GM12878 (cell line): Measurements from ENCODE around the gene SMIM31. TPM values are rescaled to one million over a fixed set of nuclear protein-coding genes. Genes with fewer than 3 reads are reported as not detected.

Source experiments
- ATAC-seq: fragments of 200-7000 bp; cut with Tn5 transposase; 3 replicates; pipeline ENCODE4 v1.9.1; 2020; ENCODE audit warnings: mild to moderate bottlenecking, moderate library complexity
- BruUV-seq: library from RNA; stranded (reverse); fragments of 400-500 nt; replicated peaks from 2 replicates; lab custom pipeline; 2021; lab: Mats Ljungman, UMichigan
- CTCF ChIA-PET: fragments of 300-600 bp; sonication (Branson Sonifier 250); formaldehyde crosslinking; extraction: SDS; loops from one replicate; lab custom pipeline; 2021; ENCODE audit warnings: inconsistent platforms; lab: Yijun Ruan, JAX
- POLR2A ChIA-PET: fragments of 350-600 bp; formaldehyde crosslinking; extraction: SDS; loops from one replicate; lab custom pipeline; 2021; ENCODE audit warnings: inconsistent platforms; lab: Charles Lee
- RAD21 ChIA-PET: fragments of 300-600 bp; sonication (Branson Sonifier 250); formaldehyde crosslinking; loops from one replicate; lab custom pipeline; 2023; ENCODE audit warnings: antibody characterized with exemption; ENCODE audit not compliant: unreplicated experiment; lab: Charles Lee
- SMC1A ChIA-PET: fragments of 300-600 bp; sonication (Branson Sonifier 250); formaldehyde crosslinking; loops from one replicate; lab custom pipeline; 2023; ENCODE audit not compliant: unreplicated experiment, uncharacterized antibody; lab: Charles Lee
- DNase-seq: peaks from one replicate; pipeline ENCODE4 v3.0.0-alpha.2; 2011; ENCODE audit warnings: low read depth, low spot score
- FAIRE-seq: peaks from 3 replicates; lab custom pipeline; 2011; peaks lifted over from hg19 to GRCh38; lab: Jason Lieb, UNC
- H2AFZ ChIP-seq: 2 replicates; pipeline ENCODE4 v1.6.0; 2011; ENCODE audit warnings: low read depth, low read length, control low read depth; ENCODE audit not compliant: control insufficient read depth
- H3K27ac ChIP-seq: 2 replicates; pipeline ENCODE4 v1.5.1; 2011; ENCODE audit warnings: control low read depth; ENCODE audit not compliant: control insufficient read depth, insufficient read depth
- H3K27me3 ChIP-seq, 2 experiments: replicated peaks in 1 of 2; 2 replicates each; pipeline versions ENCODE4 v1.6.0 to v1.6.1; 2011; ENCODE audit warnings: low read length in 1 of 2; ENCODE audit not compliant: control insufficient read depth in 2 of 2, insufficient read depth in 2 of 2
- H3K36me3 ChIP-seq, 2 experiments: 2 replicates each; pipeline ENCODE4 v1.5.1; 2011; ENCODE audit warnings: low read length in 1 of 2; ENCODE audit not compliant: control insufficient read depth in 2 of 2, insufficient read depth in 2 of 2
- H3K4me1 ChIP-seq: 2 replicates; pipeline ENCODE4 v1.6.1; 2011; ENCODE audit warnings: mild to moderate bottlenecking, low read length, moderate library complexity, mixed read lengths; ENCODE audit not compliant: control insufficient read depth, insufficient read depth
- H3K4me2 ChIP-seq: 2 replicates; pipeline ENCODE4 v1.6.0; 2011; ENCODE audit warnings: control low read depth; ENCODE audit not compliant: control insufficient read depth, insufficient read depth
- H3K4me3 ChIP-seq: fragments of 200-600 bp; sonication (generic); 2 replicates; pipeline ENCODE4 v1.5.1; 2016
- H3K79me2 ChIP-seq: 2 replicates; pipeline ENCODE4 v1.6.0; 2011; ENCODE audit warnings: low read length; ENCODE audit not compliant: control insufficient read depth, insufficient read depth
- H3K9ac ChIP-seq: 2 replicates; pipeline ENCODE4 v1.8.0; 2011; ENCODE audit warnings: low read length, control low read depth, mixed read lengths; ENCODE audit not compliant: control insufficient read depth, insufficient read depth
- H3K9me3 ChIP-seq: replicated peaks from 3 replicates; pipeline ENCODE4 v1.5.1; 2011; ENCODE audit warnings: mild to moderate bottlenecking, low read length; ENCODE audit not compliant: control insufficient read depth, insufficient read depth
- H4K20me1 ChIP-seq: 2 replicates; pipeline ENCODE4 v1.6.0; 2011; ENCODE audit not compliant: control insufficient read depth, insufficient read depth
- BCLAF1 ChIP-seq: fragments of 450-650 bp; IDR thresholded peaks from 2 replicates; pipeline ENCODE4 v1.6.1; 2017; ENCODE audit warnings: antibody characterized with exemption, mild to moderate bottlenecking, moderate library complexity
- ESRRA ChIP-seq: IDR thresholded peaks from 2 replicates; pipeline ENCODE4 v1.6.1; 2012; ENCODE audit warnings: mild to moderate bottlenecking, low read length, improper control_type of control experiment
- GABPA ChIP-seq: IDR thresholded peaks from 2 replicates; pipeline ENCODE4 v1.6.1; 2014; ENCODE audit warnings: antibody characterized with exemption, low read depth, mild to moderate bottlenecking, inconsistent platforms
- IRF5 ChIP-seq: fragments of 450-650 bp; IDR thresholded peaks from 2 replicates; pipeline ENCODE4 v1.6.1; 2017; ENCODE audit warnings: borderline replicate concordance
- KLF5 ChIP-seq: fragments of 450-650 bp; IDR thresholded peaks from 2 replicates; pipeline ENCODE4 v1.6.1; 2014; ENCODE audit warnings: mild to moderate bottlenecking; ENCODE audit not compliant: partially characterized antibody
- MYB ChIP-seq: fragments of 150-350 bp; IDR thresholded peaks from 2 replicates; pipeline ENCODE4 v1.6.1; 2014; ENCODE audit warnings: mild to moderate bottlenecking, low read depth, low read length, borderline replicate concordance
- PAX8 ChIP-seq: fragments of 450-650 bp; IDR thresholded peaks from 2 replicates; pipeline ENCODE4 v1.6.1; 2017; ENCODE audit warnings: mild to moderate bottlenecking, moderate library complexity
- RCOR1 ChIP-seq: conservative IDR thresholded peaks from 2 replicates; pipeline ENCODE4 v1.6.1; 2012; ENCODE audit warnings: low read depth, low read length, improper control_type of control experiment
- RFX5 ChIP-seq: IDR thresholded peaks from 2 replicates; pipeline ENCODE4 v1.6.1; 2011; ENCODE audit warnings: low read depth, low read length, improper control_type of control experiment
- SRF ChIP-seq, 2 experiments: IDR thresholded peaks; 2 replicates each; pipeline ENCODE4 v1.6.1; 2011; ENCODE audit warnings: low read depth in 2 of 2, low read length in 2 of 2, mild to moderate bottlenecking in 1 of 2, moderate library complexity in 1 of 2
- WGBS: methylation state at CpG from one replicate; pipeline ENCODE4 v1.1.6; 2016; ENCODE audit warnings: low lambda C conversion rate; ENCODE audit not compliant: insufficient replicate concordance, insufficient coverage; ENCODE audit errors: missing lambda C conversion rate; 5-methylcytosine and 5-hydroxymethylcytosine counted together
- in situ Hi-C: fragments of 300-500 bp; cut with MboI; formaldehyde crosslinking; loops from 9 replicates; pipeline ENCODE4 v1.14.3; 2018; ENCODE audit warnings: mixed read lengths
- intact Hi-C: fragments of 100-400 bp; cut with micrococcal nuclease; formaldehyde crosslinking; loops from one replicate; pipeline ENCODE4 v1.14.2; 2022; ENCODE audit not compliant: unreplicated experiment
- polyA plus RNA-seq, 11 experiments: library from polyadenylated mRNA; depleted of rRNA in 4 of 11; unstranded in 6 of 11; stranded (reverse) in 5 of 11; fragments of >200 nt; fragmentation: Nextera tagmentation in 4 of 11; fragmentation: Illumina TruSeq in 1 of 11; extraction: Ambion mirVana in 4 of 11; extraction: Trizol in 1 of 11; gene quantifications; 1 replicate in 1 of 11; 2 replicates in 10 of 11; pipeline versions ENCODE4 v1.2.1 to v1.2.3, GENCODE V29; 2011 to 2016; ENCODE audit warnings: inconsistent platforms in 2 of 11, missing spikeins in 2 of 11, low read depth in 1 of 11
- total RNA-seq, 4 experiments: library from RNA; depleted of rRNA in 3 of 4; stranded (reverse); fragments of >200 nt in 3 of 4; fragmentation: Illumina TruSeq in 1 of 4; extraction: Trizol in 1 of 4; gene quantifications; 2 replicates each; pipeline versions ENCODE4 v1.2.1 to v1.2.3, GENCODE V29; 2013 to 2021

Gene SMIM31
- total and polyA plus RNA-seq, 10 of the 15 experiments (the other 5 are each of a cell fraction or from before 2014, with no cell fraction given): not detected

GRCh38 chr4:164771088-164771487 lies 17.2 kb downstream of the SMIM31 start:
- SMC1A ChIA-PET: interaction anchor here (2.1 kb wide), 1 partner anchor 326 kb away, joined by 5 read pairs; no protein-coding TSS in a partner anchor
- DNase-seq (no peak), ATAC-seq (no peak), FAIRE-seq (no peak)
- H4K20me1 ChIP-seq: no peaks in the 10 kb centered on the region
- H3K27ac ChIP-seq: no peak overlapping the region
- in situ Hi-C loops: loop anchor here (10.0 kb wide), 2 partner anchors 144 to 214 kb away; no protein-coding TSS in a partner anchor
- BruUV-seq: no TSS peak
- WGBS: 50% methylated on average over 5 of the region's 5 CpGs
- no peaks in the 10 kb centered on the region for H3K36me3 ChIP-seq
- H3K9ac ChIP-seq: no peak overlapping the region
- no peaks in the 10 kb centered on the region for H3K79me2 ChIP-seq
- no peaks in the 10 kb centered on the region for H3K27me3 ChIP-seq
- intact Hi-C loops: no loop called here
- TF ChIP-seq RFX5: no peak
- TF ChIP-seq PAX8: no peak
- TF ChIP-seq MYB: no peak
- TF ChIP-seq RCOR1: no peak
- no peak for TF ChIP-seq KLF5
- no peak for TF ChIP-seq BCLAF1
- no peak for TF ChIP-seq GABPA
- TF ChIP-seq ESRRA: no peak
- TF ChIP-seq IRF5: no peak
- TF ChIP-seq SRF (IDR thresholded peaks at IDR 0.05; ENCODE audit: low read depth in 2 of 2, low read length in 2 of 2): no peak
- CTCF ChIA-PET: interaction anchor here (1.0 to 3.3 kb wide), 3 partner anchors 163 to 326 kb away, joined by 4 to 15 read pairs (median 5); no protein-coding TSS in a partner anchor
- no peaks in the 10 kb centered on the region for H3K9me3 ChIP-seq
- POLR2A ChIA-PET: no interaction called here
- no peaks in the 10 kb centered on the region for H3K4me1 ChIP-seq
- H3K4me3 ChIP-seq: no peak overlapping the region
- H2AFZ ChIP-seq: no peak overlapping the region
- H3K4me2 ChIP-seq: no peak overlapping the region
- RAD21 ChIA-PET: no interaction called here
